Measurements from ENCODE around the gene TSHZ1. TPM values are rescaled to one million over a fixed set of nuclear protein-coding genes. Genes with fewer than 3 reads are reported as not detected.

Gene TSHZ1
- total and polyA plus RNA-seq, 2 donors from 2014 or later, result 7.0 to 31.3 TPM

- H3K9ac ChIP-seq (ENCODE audit: low read length in 3 of 3), result peak overlapping the region in 1 of 3 donors; percentile 2
- no peaks in the 10 kb centered on the region for H3K36me3 ChIP-seq (ENCODE audit: control insufficient read depth in 2 of 3, insufficient read depth in 3 of 3, low read length in 3 of 3)
- no peak overlapping the region for H3K4me3 ChIP-seq (ENCODE audit: low read length in 3 of 3)
- H3K9me3 ChIP-seq (ENCODE audit: control insufficient read depth in 2 of 3, insufficient read depth in 1 of 3, low read length in 3 of 3), result no peaks in the 10 kb centered on the region
- TF ChIP-seq CTCF (IDR thresholded peaks at IDR 0.05; ENCODE audit: borderline replicate concordance, extremely low read depth, insufficient read depth), result no peak
- no peak for FAIRE-seq
- intact Hi-C loops (cut with DNase I), result no loop called here
- no peaks in the 10 kb centered on the region for H3K27me3 ChIP-seq (ENCODE audit: control insufficient read depth, insufficient read depth, low read length)
- peaks cover 4 to 8% (median 5%) of the 10 kb centered on the region in 3 donors for H3K4me1 ChIP-seq (ENCODE audit: control insufficient read depth in 2 of 3, insufficient read depth in 2 of 3, low read depth in 1 of 3, low read length in 3 of 3)
- no peak overlapping the region for H3K27ac ChIP-seq (ENCODE audit: low read depth in 2 of 2, low read length in 2 of 2)
- DNase-seq, result peak in 2 of 5 donors; percentile 42 to 64
These were observed 54.5 kb downstream of the TSHZ1 start for GRCh38 chr18:75264926-75265597.

GRCh38 chr18:75265872-75266271, 55.3 kb downstream of the TSHZ1 start:
- FAIRE-seq, result no peak
- no peak for TF ChIP-seq CTCF (IDR thresholded peaks at IDR 0.05; ENCODE audit: borderline replicate concordance, extremely low read depth, insufficient read depth)
- Histone ChIP-seq H3K27me3 (ENCODE audit: control insufficient read depth, insufficient read depth, low read length) (no peaks in the 10 kb centered on the region), H3K4me3 (ENCODE audit: low read length in 3 of 3) (no peak overlapping the region), H3K9ac (ENCODE audit: low read length in 3 of 3) (no peak overlapping the region), H3K27ac (ENCODE audit: low read depth in 2 of 2, low read length in 2 of 2) (no peak overlapping the region), H3K36me3 (ENCODE audit: control insufficient read depth in 2 of 3, insufficient read depth in 3 of 3, low read length in 3 of 3) (no peaks in the 10 kb centered on the region), H3K9me3 (ENCODE audit: control insufficient read depth in 2 of 3, insufficient read depth in 1 of 3, low read length in 3 of 3) (no peaks in the 10 kb centered on the region), H3K4me1 (ENCODE audit: control insufficient read depth in 2 of 3, insufficient read depth in 2 of 3, low read depth in 1 of 3, low read length in 3 of 3) (peaks cover 4 to 8% (median 5%) of the 10 kb centered on the region in 3 donors)
- no peak for DNase-seq
- intact Hi-C loops (cut with DNase I), result no loop called here

GRCh38 chr18:75267643-75268363, 57.2 kb downstream of the TSHZ1 start:
- H3K36me3 ChIP-seq (ENCODE audit: control insufficient read depth in 2 of 3, insufficient read depth in 3 of 3, low read length in 3 of 3), result no peaks in the 10 kb centered on the region
- intact Hi-C loops (cut with DNase I), result no loop called here
- no peak for TF ChIP-seq CTCF (IDR thresholded peaks at IDR 0.05; ENCODE audit: borderline replicate concordance, extremely low read depth, insufficient read depth)
- H3K4me3 ChIP-seq (ENCODE audit: low read length in 3 of 3), result no peak overlapping the region
- no peak overlapping the region for H3K9ac ChIP-seq (ENCODE audit: low read length in 3 of 3)
- no peak overlapping the region for H3K27ac ChIP-seq (ENCODE audit: low read depth in 2 of 2, low read length in 2 of 2)
- FAIRE-seq, result no peak
- no peaks in the 10 kb centered on the region for H3K27me3 ChIP-seq (ENCODE audit: control insufficient read depth, insufficient read depth, low read length)
- DNase-seq, result no peak
- H3K9me3 ChIP-seq (ENCODE audit: control insufficient read depth in 2 of 3, insufficient read depth in 1 of 3, low read length in 3 of 3), result no peaks in the 10 kb centered on the region
- peaks cover 4 to 8% (median 5%) of the 10 kb centered on the region in 3 donors for H3K4me1 ChIP-seq (ENCODE audit: control insufficient read depth in 2 of 3, insufficient read depth in 2 of 3, low read depth in 1 of 3, low read length in 3 of 3)
